SHP77 (cell line): ENCODE measurements around the gene OTOP1.
"Not testable (repeated sequence)": the region's sequence is repeated elsewhere in the genome, so short reads cannot be mapped to it uniquely, and the experiment has no call there.

Source experiments
- DNase-seq, 2 experiments: peaks; one replicate each; lab custom pipeline; 2025; lab: John Stamatoyannopoulos, UW

OTOP1 gene

GRCh38 chr4:4160956-4161665 is 65.6 kb downstream of the OTOP1 start:
- not testable (repeated sequence) for DNase-seq

- DNase-seq: not testable (repeated sequence)
These were observed 81.1 kb downstream of the OTOP1 start for GRCh38 chr4:4145622-4146021.

- DNase-seq: not testable (repeated sequence)
These were observed 83.4 kb downstream of the OTOP1 start for GRCh38 chr4:4143376-4143775.

- not testable (repeated sequence) for DNase-seq
These were observed 84.0 kb downstream of the OTOP1 start for GRCh38 chr4:4142679-4143078.

GRCh38 chr4:4141186-4141585 is 85.5 kb downstream of the OTOP1 start:
- not testable (repeated sequence) for DNase-seq
